Peyer's patch (tissue), 4 donors: Measurements from ENCODE around the gene GRM1.

ENCODE experiments used
- POLR2A ChIP-seq, 2 donors: fragments of 450-650 bp; IDR thresholded peaks; one replicate each; pipeline ENCODE4 v1.5.1; 2017; ENCODE audit warnings: antibody characterized with exemption in 2 of 2, mild to moderate bottlenecking in 2 of 2, moderate library complexity in 2 of 2
- TF ChIP-seq, protein P1 (sequence below), 6 experiments: fragments of 450-650 bp in 4 of 6; fragments of 200-600 bp in 2 of 6; sonication (generic) in 1 of 6; IDR thresholded peaks; one replicate each; pipeline ENCODE4 v1.5.1; 2017 to 2019; ENCODE audit warnings: antibody characterized with exemption in 6 of 6, mild to moderate bottlenecking in 3 of 6, moderate library complexity in 1 of 6

GRCh38 chr6:146433881-146434731 is 405.2 kb downstream of the GRM1 start:
- TF ChIP-seq, protein P1, sequence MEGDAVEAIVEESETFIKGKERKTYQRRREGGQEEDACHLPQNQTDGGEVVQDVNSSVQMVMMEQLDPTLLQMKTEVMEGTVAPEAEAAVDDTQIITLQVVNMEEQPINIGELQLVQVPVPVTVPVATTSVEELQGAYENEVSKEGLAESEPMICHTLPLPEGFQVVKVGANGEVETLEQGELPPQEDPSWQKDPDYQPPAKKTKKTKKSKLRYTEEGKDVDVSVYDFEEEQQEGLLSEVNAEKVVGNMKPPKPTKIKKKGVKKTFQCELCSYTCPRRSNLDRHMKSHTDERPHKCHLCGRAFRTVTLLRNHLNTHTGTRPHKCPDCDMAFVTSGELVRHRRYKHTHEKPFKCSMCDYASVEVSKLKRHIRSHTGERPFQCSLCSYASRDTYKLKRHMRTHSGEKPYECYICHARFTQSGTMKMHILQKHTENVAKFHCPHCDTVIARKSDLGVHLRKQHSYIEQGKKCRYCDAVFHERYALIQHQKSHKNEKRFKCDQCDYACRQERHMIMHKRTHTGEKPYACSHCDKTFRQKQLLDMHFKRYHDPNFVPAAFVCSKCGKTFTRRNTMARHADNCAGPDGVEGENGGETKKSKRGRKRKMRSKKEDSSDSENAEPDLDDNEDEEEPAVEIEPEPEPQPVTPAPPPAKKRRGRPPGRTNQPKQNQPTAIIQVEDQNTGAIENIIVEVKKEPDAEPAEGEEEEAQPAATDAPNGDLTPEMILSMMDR (IDR thresholded peaks at IDR 0.05), result no peak
- TF ChIP-seq POLR2A (IDR thresholded peaks at IDR 0.05), result no peak
